ENCODE measurements around the gene FHOD3. TPM values are rescaled to one million over a fixed set of nuclear protein-coding genes. Genes with fewer than 3 reads are reported as not detected.

Gene FHOD3
- total RNA-seq, 2 donors from 2014 or later, result 66.0 to 114 TPM

DNA sequence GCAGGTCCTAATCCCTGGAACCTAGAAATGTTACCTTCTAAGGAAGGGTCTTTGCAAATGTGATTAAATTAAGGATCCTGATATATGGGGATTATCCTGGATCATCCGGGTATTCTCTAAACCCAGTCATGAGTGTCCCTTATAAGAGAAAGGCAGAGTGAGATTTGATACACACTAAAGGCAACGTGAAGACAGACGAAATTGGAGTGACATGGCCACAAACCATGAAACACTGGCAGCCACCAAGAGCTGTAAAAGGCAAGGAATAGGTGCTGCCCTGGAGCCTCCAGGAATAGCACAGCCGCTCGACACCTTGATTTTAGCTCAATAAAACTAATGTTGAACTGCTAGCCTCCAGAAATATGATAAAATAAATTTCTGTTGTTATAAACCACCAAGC lies 486.3 kb downstream of the FHOD3 start:
- no peak overlapping the region for H3K27ac ChIP-seq

DNA sequence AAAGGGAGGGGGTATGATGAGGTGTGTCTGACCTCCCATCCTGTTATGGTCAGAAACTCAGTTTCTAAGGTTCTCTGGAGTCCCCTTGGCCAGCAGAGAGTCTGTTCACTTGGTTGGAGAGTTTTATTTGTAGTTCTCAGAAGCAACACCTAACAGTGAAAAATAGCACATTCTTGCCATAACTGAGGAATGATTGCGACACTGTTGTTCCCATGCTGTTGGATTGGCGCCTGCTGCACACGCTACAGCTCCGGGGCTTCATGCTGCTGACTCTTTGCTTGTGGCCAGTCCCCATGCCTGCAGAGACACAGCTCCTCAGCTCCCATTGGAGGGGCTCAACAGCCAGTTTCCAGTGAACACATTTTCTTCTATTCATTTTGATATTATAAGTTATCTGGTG lies 489.2 kb downstream of the FHOD3 start:
- Histone ChIP-seq H3K27me3 (no peaks in the 10 kb centered on the region), H3K9me3 (no peaks in the 10 kb centered on the region), H3K4me1 (peaks cover 0 to 16% of the 10 kb centered on the region in 2 donors), H3K4me3 (no peak overlapping the region), H3K27ac (peak overlapping the region; percentile 63 to 83), H3K36me3 (peaks cover 3% of the 10 kb centered on the region)
- DNase-seq (ENCODE audit: low spot score), result peak; percentile 79
- TF ChIP-seq, protein P1, sequence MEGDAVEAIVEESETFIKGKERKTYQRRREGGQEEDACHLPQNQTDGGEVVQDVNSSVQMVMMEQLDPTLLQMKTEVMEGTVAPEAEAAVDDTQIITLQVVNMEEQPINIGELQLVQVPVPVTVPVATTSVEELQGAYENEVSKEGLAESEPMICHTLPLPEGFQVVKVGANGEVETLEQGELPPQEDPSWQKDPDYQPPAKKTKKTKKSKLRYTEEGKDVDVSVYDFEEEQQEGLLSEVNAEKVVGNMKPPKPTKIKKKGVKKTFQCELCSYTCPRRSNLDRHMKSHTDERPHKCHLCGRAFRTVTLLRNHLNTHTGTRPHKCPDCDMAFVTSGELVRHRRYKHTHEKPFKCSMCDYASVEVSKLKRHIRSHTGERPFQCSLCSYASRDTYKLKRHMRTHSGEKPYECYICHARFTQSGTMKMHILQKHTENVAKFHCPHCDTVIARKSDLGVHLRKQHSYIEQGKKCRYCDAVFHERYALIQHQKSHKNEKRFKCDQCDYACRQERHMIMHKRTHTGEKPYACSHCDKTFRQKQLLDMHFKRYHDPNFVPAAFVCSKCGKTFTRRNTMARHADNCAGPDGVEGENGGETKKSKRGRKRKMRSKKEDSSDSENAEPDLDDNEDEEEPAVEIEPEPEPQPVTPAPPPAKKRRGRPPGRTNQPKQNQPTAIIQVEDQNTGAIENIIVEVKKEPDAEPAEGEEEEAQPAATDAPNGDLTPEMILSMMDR (IDR thresholded peaks at IDR 0.05), result no peak

More for the DNA sequence above, 486.3 kb downstream of the FHOD3 start:
- H3K4me1 ChIP-seq, result peaks cover 0 to 16% of the 10 kb centered on the region in 2 donors
- H3K9me3 ChIP-seq, result no peaks in the 10 kb centered on the region
- H3K4me3 ChIP-seq, result no peak overlapping the region
- H3K36me3 ChIP-seq, result peaks cover 12% of the 10 kb centered on the region
- no peak for DNase-seq (ENCODE audit: low spot score)
- H3K27me3 ChIP-seq, result no peaks in the 10 kb centered on the region
- TF ChIP-seq, protein P1 (IDR thresholded peaks at IDR 0.05), result no peak

- Histone ChIP-seq H3K36me3 (peaks cover 19% of the 10 kb centered on the region), H3K9me3 (no peaks in the 10 kb centered on the region), H3K4me1 (no peaks in the 10 kb centered on the region), H3K4me3 (no peak overlapping the region), H3K27ac (no peak overlapping the region), H3K27me3 (no peaks in the 10 kb centered on the region)
- DNase-seq (ENCODE audit: low spot score), result no peak
- TF ChIP-seq, protein P1 (IDR thresholded peaks at IDR 0.05), result no peak
Observed at GRCh38 chr18:36792634-36793283, 495.2 kb downstream of the FHOD3 start.

- H3K27me3 ChIP-seq, result no peaks in the 10 kb centered on the region
- TF ChIP-seq, protein P1 (IDR thresholded peaks at IDR 0.05), result no peak
- H3K36me3 ChIP-seq, result peaks cover 45% of the 10 kb centered on the region
- no peak overlapping the region for H3K4me3 ChIP-seq
- no peaks in the 10 kb centered on the region for H3K9me3 ChIP-seq
- H3K4me1 ChIP-seq, result no peaks in the 10 kb centered on the region
- no peak for DNase-seq (ENCODE audit: low spot score)
- H3K27ac ChIP-seq, result no peak overlapping the region
Observed at GRCh38 chr18:36798738-36799473, 501.4 kb downstream of the FHOD3 start.

DNA sequence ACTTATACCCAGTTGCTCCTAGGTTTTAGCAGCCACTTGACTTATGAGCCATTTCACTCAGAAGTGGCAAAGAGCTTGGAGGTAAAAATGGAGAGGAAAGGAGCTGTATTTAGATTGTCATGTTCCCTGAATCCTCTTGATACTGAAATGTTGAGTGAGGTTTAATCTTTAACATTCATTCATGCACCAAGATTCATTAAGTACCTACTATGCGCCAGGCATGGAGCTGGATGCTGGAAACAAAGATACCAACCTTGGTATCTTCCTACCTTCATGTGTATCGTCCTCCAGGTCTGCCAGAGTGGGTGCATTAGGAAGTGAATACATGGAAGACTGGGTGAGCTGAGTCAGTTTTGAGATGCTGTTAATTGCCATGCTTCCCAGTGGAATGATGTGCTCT lies 507.6 kb downstream of the FHOD3 start:
- no peak for DNase-seq (ENCODE audit: low spot score)
- H3K36me3 ChIP-seq, result peaks cover 51% of the 10 kb centered on the region
- H3K27ac ChIP-seq, result no peak overlapping the region
- no peaks in the 10 kb centered on the region for H3K9me3 ChIP-seq
- no peak overlapping the region for H3K4me3 ChIP-seq
- no peaks in the 10 kb centered on the region for H3K27me3 ChIP-seq
- no peaks in the 10 kb centered on the region for H3K4me1 ChIP-seq
- TF ChIP-seq, protein P1 (IDR thresholded peaks at IDR 0.05), result no peak

All from right atrium auricular region (tissue), 2 donors.